Measurements from ENCODE around the gene SLC6A1.
"Not testable (repeated sequence)": the region's sequence is repeated elsewhere in the genome, so short reads cannot be mapped to it uniquely, and the experiment has no call there.

SLC6A1 gene

DNA sequence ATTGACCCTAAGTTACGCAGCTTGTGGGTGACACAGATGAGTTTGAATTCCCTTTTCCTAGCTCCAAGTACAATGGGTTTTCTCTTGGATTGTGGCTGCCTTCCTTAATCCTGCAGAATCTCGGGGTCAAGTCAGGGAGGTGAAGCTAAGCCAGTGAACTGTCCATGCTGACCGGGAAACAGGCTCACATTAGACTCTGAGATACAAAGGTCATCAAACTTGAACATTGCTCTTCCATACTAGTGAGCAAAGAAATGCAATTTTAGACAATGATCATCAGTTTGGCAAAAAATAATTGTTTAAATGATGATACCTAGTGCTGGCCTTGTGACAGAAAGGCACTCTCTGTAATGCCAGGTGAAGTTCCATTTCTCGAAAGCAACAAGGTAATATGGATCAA is 31.6 kb downstream of the SLC6A1 start:
- DNase-seq, result no peak

DNA sequence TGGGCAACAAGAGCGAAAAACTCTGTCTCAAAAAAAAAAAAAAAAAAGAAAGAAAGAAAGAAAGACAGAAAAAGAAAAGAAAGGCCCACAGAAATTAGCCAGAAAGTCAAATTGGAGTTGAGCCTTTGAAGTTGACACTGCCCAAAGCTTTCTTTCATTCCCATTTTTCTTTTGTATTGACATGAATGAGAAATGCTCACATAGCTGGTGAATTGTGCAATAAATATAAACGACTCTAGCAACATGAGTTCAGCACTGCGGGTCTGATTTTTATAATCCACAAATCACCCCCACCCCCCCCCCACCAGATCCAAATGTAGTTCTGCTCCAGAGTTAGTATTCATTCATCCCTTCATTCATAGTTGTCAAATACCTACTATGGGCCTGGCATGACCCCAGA is 37.4 kb downstream of the SLC6A1 start:
- no peak for DNase-seq

DNA sequence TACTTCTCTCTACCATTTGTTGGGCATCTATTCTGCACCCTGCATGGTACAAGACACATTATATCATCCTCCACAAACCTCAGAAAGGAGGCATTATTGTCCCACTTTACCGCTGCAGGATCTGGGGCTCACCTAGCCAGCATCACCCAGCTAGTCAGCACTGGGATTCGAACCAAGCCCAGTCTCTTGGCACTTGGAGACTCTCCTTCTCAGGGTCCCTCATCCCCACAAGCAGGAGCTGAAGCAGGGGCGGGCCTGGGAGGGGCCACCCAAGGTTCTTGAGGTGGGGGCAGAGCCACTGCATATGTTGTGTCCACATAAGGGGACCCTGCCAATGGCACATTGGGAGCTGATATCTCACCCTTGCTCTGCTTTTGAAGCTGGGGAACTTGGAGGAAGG is 41.3 kb downstream of the SLC6A1 start:
- no peak for DNase-seq

DNA sequence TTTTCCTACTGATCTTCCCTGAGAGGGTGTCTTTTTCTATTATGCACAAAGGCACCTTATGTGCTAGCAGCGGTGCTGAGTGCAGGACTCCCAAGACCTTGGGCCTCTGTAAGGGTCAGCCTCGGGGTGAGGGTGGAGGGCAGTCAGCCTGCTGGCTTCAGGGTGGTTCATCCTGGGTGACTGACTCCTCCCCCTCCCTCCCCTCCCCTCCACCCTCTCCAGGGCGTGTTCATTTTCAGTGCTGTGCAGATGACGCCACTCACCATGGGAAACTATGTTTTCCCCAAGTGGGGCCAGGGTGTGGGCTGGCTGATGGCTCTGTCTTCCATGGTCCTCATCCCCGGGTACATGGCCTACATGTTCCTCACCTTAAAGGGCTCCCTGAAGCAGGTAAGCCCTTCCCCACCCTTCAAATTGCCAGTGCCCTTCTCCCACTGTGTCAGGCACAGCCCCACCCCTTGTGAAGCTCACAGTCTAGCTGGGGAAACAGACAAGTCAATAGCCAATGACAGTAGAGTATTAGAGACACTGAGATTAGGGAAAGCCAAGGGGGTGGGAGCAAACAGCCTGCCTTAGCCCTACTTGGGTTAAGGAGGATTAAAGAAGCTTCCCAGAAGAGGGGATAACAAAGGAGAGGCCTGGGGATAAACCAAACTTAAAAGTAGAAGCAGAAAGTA is 41.9 kb downstream of the SLC6A1 start:
- DNase-seq, result no peak

DNA sequence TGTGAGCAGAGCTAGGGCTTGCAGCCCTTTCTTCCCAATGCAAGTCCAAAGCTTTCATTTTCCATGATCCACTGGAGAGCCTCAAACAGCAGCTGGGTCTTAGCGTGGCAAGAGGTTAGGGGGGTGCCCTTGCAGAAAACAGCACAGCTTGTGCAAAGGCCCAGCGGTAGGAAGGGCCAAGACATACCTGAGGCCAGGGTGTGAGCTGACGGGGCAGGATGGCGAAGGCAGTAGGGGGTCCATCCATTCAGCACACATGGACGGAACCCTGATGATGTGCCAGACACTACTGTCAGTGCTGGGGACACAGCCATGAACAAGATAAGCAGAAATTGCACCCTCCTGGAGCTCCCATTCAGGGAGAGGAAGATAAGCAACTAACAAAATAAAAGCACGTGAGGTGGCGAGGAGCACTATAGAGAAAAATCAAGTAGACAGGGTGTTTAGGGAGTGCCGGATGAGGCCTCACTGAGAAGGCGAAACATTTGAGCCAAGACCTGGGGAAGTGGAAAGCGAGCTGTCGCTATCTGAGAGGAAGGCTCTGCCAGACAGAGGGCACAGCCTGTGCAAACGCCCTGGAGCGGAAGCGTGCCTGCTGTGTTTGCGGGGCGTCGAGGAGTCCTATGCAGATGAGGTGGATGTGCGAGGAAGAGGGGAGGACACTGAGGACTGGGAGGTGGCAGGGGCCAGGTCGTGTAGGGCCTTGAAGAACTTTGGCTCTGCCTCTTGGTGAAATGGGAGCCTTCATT is 43.4 kb downstream of the SLC6A1 start:
- DNase-seq, result no peak

DNA sequence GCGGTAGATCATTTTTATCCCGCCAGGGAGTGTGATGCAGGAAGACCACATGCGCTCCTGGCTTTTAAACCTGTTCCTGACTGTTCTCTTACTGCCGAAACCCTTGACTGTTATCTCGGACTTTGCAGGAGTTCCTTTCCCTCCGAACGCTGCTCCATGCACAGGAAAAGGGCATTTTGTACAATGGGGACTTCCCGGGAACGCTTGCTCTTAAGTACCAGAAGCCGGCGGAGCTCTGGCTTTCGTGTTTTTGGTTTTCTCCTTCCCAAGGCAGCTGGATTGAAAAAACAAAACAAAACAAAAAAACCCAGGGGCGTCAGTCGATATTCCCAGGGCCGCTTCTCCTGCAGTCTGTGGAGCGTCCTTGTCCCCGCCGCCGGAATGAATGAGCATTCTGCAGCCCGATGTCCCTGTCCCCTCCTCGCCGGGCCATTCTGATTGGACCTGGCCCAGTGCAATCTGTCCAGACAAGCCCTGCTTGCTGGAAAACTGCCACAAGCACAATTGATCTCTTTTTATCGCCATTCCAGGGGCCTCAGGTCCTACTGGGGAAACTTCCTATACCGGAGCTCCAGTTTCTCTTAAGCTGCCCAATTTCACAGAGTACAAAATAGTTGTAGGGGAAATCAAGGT is 44.8 kb downstream of the SLC6A1 start:
- no peak for DNase-seq

DNA sequence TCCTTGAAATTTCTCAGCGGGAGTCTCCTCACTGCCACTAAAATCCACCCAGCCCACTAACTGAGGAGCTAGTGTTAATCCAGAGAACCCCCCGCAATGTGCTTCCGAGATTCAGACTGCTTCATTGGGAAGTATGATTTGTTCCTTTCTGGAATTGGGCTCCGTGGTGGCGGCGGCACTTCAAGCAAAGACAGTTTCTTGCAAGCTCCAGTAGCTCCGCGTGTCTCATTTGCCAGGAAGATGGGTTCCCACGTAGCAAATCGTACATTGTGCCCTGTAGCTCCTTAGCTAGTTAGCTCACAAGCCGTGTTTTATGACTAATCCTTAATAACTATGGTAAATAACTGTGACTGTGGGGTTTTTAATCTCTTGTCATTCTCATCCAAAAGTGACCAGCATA is 45.4 kb downstream of the SLC6A1 start:
- no peak for DNase-seq

DNA sequence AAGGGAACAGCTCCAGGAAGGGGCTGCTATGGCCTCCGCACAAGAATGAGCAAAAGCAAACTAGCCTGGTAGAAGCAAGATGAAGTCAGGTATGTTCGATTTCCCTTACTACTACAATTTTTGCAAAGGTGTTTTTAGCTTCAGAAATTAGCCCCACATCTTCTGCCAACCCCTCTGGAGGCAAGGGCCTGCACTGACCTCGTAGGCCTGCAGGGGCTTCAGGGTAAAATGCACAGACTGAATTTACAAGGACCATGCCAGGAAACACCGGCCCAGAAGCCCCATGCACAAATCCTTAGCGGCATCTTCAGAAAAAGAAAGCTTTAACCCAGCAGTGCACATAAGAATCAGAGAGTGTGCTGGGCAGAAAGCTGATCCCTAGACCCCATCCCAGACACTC is 53.0 kb downstream of the SLC6A1 start:
- DNase-seq, result no peak

DNA sequence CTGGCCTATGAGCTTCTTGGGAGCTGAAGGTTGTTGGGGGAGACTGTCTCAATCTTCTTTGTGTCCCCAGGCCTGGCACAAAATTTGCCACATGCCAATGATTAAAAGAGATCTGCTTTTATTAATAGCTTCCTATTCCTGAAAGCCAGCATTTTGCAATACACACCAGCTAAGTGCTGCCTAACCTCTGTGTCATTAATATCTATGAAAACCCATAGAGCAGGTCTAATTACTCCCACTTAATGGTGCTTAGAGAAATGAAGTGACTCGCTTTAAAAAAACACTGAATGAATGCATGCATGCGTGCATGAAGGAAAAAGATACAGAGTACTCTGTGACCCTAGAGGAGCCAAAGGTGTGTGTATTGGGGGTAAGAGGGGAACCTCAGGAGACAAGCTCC is 55.0 kb downstream of the SLC6A1 start:
- DNase-seq, result no peak

DNA sequence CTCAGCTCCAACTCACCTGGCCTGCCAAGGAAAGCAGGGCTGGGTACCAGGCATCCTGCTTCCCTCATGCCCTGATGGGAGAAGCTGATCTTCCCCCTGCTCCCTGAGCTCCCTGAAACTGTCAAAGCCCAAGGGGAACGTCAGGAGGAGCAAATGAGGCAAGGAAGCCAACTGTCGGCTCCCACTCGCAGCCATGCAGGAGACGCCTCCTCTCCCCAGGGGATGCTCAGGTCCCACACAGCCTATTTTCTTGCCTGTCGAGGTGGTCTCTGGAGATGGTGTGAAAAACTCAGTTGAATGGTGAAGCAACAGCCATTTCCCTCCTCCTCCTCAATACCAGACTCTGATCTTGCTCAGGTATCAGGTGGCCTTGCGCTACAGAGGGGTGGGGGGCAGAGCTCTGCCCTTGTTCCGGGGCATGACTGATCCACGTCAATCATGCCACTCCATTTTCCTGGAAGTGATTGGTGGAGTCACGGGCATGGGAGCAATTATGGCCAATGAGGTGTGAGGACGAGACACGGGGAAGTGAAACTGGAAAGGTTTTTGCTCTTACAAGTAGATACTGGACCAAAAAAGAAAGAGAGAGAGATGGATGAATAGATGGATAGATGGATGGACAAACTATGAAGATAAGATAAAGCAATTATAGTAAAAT is 58.2 kb downstream of the SLC6A1 start:
- no peak for DNase-seq

DNA sequence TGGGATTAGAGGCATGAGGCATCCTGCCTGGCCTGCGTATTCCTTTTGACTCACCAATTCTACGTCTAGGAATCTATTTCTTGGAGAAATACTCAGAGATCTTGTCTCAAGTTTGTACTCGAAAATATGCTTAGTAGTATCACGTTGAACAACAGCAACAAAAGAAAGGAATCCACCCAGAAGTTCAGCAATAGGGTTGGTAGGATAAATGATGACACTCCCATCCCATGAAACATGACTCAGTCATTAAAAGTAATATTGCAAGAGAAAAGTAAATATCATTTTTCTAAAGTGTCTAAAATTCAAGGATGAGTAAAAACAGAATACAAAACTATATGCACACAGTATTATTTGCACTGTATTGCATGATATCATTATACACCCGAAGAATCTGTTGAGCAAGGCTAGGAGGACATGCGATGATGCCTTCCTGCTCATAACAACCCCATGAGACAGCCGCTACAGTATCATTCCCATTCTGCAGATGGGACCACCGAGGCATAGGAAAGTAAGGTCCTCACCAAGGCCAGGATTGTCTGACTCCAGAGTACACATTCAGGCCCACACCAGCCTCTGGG is 61.5 kb downstream of the SLC6A1 start:
- no peak for DNase-seq

DNA sequence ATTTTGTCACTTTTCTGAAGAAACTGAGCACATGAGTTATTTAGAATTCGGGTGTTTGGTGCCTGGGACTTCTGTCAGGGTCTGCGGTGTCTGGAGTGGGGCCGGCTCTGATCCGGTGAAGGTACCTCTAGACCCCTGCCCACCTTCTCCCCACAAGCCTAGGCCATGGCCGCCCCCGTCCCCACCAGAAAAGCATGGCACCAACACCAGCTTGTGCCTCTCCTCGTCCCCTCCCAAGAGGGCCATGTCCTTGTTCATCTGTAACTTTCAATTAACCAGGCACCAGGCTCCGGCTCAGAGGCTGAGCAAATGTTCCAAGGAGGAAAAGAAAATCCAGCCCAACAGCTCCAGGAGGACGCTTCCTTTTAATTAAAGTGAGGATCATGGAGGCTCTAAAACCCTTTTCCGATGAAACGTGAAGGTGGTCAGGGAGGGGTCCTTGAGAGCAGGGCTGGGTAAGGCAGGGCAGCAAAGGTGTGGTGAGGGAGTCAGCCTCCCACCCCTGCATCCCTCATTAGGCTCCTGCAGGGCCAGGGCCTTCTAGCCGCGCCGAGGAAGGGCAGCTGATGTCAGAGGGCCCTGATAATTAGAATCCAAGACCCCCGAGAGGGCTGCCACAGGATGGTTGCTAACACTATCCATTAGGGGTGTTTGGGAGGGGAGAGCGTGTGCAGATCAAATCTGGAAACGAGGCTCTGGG is 62.3 kb downstream of the SLC6A1 start:
- DNase-seq, result no peak

DNA sequence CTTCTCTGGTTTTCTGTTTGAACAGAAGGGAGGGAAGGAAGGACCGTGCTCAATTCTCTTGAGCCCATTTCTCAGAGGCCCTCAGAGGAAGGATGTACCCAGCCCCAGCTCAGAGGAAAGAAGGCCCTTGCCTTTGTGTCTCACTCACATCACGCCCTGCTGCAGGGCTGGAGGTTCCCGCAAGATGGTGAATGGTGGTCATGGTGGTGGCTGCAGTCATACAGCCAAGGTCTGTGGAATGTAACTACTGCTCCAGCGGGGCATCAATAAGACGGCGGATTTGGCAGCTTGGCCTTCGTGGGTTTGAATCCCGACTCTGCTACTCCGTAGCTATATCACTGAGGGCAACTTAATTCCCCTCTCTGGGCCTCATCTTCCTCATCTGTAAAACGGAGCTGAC is 62.9 kb downstream of the SLC6A1 start:
- DNase-seq, result no peak

DNA sequence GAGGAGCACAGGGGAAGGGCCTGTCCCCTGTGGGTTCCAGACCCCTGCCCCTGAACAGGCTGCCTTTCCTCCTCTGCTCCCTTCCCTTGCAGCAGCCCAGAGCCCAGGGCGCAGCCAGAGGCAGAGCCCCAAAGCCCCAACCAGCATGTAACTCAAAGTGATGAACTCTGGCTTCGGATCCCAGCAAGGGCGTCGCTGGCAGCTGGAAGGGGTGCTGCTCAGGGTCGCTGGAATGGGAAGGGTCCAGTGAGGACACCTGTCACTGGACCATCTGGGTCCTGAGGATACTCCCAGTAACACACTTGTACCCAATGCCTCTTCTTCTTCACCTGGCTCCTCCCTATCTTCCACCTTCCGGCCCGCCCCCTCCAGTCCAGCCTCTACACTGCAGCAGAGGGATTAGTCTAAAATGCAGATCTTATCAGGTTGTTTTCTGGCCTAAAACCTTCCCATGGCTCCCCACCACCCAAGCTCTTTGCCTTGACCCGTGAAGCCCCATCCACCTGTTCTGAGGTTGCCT is 64.0 kb downstream of the SLC6A1 start:
- no peak for DNase-seq

DNA sequence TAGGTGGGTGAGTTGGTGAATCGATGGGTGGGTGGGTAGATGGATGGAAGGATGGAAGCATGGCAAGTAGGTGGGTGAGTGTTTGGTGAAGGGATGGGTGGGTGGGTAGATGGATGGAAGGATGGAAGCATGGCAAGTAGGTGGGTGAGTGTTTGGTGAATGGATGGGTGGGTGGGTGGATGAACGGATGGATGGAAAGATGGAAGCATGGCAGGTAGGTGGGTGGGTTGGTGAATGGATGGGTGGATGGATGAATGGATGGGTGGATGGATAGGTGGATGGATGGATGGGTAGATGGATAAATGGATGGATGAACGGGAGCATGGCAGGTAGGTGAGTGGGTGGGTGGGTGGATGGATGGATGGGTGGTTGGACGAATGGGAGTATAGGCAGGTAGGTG is 65.1 kb downstream of the SLC6A1 start:
- no peak for DNase-seq

DNA sequence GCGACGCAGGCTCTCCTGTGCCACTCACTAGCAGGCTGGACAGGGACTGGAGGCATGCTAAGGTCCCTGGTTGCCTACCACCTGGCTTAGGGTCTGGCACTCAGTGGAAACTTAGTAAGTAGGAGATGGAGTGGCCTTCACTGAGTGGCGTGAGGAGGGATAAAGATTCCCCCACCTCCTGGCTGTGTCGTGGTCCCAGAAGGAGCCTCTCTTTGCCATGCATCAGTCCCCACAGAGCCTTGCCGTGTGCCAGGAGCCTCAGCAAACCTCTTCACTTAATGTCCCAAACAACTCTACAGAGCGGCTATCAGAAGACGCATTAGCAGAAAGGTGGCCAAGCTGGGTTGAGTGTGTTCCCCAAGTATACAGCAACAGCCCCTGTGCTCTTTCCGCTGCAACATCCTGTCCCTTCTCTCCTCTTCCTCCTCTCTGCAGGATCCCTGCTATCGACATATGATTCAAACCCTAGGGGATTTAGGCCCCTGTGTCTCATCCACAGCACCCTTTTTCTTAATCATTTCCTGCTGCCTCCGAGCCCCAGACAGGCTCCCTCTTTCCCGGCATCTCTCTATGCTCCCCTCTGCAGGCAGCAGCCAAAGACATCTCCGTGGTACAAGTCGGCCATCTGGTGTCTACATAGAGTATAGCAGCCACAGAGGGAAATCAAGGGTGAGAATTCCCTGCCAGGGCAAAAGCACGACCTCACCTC is 66.7 kb downstream of the SLC6A1 start:
- no peak for DNase-seq

DNA sequence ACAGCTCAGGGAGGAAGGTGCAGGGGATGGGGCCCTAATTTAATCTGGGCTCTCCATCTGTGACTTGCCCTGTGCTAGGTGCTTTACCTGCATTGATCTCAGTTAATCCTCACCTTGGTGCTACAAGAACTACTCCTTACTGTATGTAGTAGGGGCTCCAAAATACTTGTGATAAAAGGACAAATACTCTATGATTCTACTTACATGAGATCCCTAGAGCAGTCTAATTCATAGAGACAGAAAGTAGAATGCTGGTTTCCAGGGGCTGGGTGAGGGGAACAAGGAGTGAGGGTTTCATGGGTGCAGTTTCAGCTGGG is 67.2 kb downstream of the SLC6A1 start:
- no peak for DNase-seq

DNA sequence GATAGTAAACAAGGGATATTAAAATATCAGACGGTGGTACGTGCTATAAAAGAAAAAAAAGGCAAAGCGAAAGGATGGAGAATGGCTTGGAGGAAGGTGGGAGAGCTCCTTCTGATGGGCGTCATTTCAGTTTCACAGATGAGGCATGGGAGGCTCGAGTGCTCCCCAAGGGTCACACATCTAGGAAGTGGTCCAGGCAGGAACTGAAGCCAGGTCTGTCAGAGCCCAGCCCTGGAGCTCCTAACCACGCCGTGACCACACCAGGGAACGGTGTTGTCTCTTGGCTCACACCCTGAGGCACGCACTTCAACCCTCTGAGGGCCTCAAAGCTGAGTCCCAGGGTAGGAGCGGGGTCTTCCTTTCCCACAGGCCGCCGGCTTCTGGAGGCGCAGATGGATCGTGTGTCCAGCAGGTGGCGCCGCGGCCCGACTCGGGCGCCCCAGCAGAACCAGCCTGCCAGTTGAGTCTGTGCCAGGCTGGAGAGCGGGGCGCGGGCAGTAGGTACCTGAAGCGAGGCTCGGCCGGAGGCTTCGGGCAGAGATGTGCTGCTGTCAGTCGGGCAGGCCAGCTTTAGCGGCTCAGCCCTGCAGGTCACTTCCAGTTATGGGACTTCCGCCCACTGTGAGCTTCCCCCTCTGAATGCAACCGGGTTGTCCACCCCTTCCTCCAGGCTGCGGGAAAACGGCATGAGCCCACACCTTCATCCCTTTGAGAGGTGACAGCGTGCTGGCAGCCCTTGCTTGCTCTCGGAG is 68.1 kb downstream of the SLC6A1 start:
- DNase-seq, result no peak

DNA sequence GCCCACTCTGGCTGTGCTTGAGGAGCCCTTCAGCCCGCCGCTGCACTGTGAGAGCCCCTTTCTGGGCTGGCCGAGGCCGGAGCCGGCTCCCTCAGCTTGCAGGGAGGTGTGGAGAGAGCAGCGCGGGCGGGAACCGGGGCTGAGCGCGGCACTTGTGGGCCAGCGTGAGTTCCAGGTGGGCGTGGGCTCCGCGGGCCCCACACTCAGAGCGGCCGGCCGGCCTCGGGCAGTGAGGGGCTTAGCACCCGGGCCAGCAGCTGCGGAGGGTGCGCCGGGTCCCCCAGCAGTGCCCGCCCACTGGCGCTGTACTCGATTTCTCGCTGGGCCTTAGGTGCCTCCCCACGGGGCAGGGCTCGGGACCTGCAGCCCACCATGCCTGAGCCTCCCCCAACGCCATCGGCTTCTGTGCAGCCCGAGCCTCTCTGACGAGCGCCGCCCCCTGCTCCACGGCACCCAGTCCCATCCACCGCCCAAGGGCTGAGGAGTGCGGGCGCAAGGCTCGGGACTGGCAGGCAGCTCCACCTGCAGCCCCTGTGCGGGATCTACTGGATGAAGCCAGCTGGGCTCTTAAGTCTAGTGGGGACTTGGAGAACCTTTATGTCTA is 68.8 kb downstream of the SLC6A1 start:
- DNase-seq, result not testable (repeated sequence)

DNA sequence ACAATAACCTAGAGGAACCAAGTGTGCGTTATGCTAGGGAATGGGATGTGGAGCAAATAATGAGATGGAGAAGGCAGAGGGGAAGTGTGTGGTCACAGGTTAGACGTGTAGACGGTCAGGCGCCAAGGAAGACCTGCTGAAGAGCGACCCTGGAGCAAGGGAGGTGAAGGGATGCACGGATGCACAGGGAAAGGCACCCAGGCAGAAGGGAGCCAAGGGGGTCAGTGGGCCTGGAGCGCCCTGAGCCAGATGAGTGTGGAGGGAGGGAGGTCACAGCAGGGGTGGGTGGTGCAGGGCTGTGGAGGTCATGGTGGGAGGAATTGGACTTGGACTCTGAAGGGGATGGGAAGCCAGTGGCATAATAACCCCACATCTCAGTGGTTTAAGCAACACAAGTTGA is 70.2 kb downstream of the SLC6A1 start:
- no peak for DNase-seq

Data from NCI-H1436 treated with DMSO at 0.1 percent for 48 hours (cell line).